Measurements from ENCODE around the gene SUSD2. TPM values are rescaled to one million over a fixed set of nuclear protein-coding genes. Genes with fewer than 3 reads are reported as not detected.

Gene SUSD2
- total and polyA plus RNA-seq, 9 of the 15 experiments (the other 6 are each of a cell fraction or from before 2014, with no cell fraction given): 0.01 to 0.16 (median 0.04) TPM; not detected in 4

- no peak overlapping the region for H3K4me2 ChIP-seq (ENCODE audit: insufficient read depth, low read length)
- no peaks in the 10 kb centered on the region for H4K20me1 ChIP-seq (replicated peaks; ENCODE audit: control insufficient read depth, insufficient read depth, low read length)
- DNase-seq (ENCODE audit: extremely low read depth in 1 of 4, low spot score in 3 of 4) (no peak), ATAC-seq (no peak), FAIRE-seq (no peak)
- H3K27ac ChIP-seq (ENCODE audit: extremely low read depth, low read depth, low read length): no peak overlapping the region
- intact Hi-C loops (cut with micrococcal nuclease) (no loop called here), in situ Hi-C loops (cut with MboI) (no loop called here)
- H2AFZ ChIP-seq (ENCODE audit: low read depth, low read length): no peak overlapping the region
- no peaks in the 10 kb centered on the region for H3K36me3 ChIP-seq (ENCODE audit: control insufficient read depth, insufficient read depth, low read length)
- no peaks in the 10 kb centered on the region for H3K9me3 ChIP-seq (replicated peaks; ENCODE audit: control insufficient read depth, insufficient read depth, low read depth, low read length)
- POLR2A ChIA-PET: interaction anchor here (0.7 kb wide), 1 partner anchor 269 kb away, joined by 3 read pairs; no protein-coding TSS in a partner anchor
- peaks cover 0 to 6% of the 10 kb centered on the region in 2 experiments; a peak in 2 of 5 replicates for H3K27me3 ChIP-seq (ENCODE audit: control insufficient read depth in 2 of 2, insufficient read depth in 2 of 2, low read length in 2 of 2)
- no peak for TF ChIP-seq ZNF217 (CRISPR knock-in tag; IDR thresholded peaks at IDR 0.05)
- no peak for TF ChIP-seq NR1H2 (CRISPR knock-in tag; IDR thresholded peaks at IDR 0.05)
- TF ChIP-seq ZNF354B (CRISPR knock-in tag; IDR thresholded peaks at IDR 0.05): no peak
- no peak for TF ChIP-seq ETS2 (tag; IDR thresholded peaks at IDR 0.05; ENCODE audit: borderline replicate concordance, poor library complexity, severe bottlenecking)
- TF ChIP-seq ZNF551 (CRISPR knock-in tag; IDR thresholded peaks at IDR 0.05): no peak
- no peak for TF ChIP-seq ZBTB8A (IDR thresholded peaks at IDR 0.05; ENCODE audit: partially characterized antibody)
- no peak for TF ChIP-seq CAMTA2 (CRISPR knock-in tag; conservative IDR thresholded peaks at IDR 0.05)
- no peak for TF ChIP-seq MXD1 (CRISPR knock-in tag; IDR thresholded peaks at IDR 0.05; ENCODE audit: borderline replicate concordance, poor library complexity, severe bottlenecking)
- TF ChIP-seq SLC30A9 (CRISPR knock-in tag; IDR thresholded peaks at IDR 0.05): no peak
- no peak for TF ChIP-seq PHB (CRISPR knock-in tag; IDR thresholded peaks at IDR 0.05)
- no peak for TF ChIP-seq TFAM (CRISPR knock-in tag; conservative IDR thresholded peaks at IDR 0.05)
- TF ChIP-seq NR2C2 (CRISPR knock-in tag; IDR thresholded peaks at IDR 0.05): no peak
- TF ChIP-seq NR2C2 (tag; IDR thresholded peaks at IDR 0.05): no peak
- no peak for TF ChIP-seq DDX20 (tag; IDR thresholded peaks at IDR 0.05; ENCODE audit: low read depth)
- no peak for TF ChIP-seq GABPB2 (CRISPR knock-in tag; conservative IDR thresholded peaks at IDR 0.05)
- TF ChIP-seq TCF3 (CRISPR knock-in tag; IDR thresholded peaks at IDR 0.05): no peak
- TF ChIP-seq ZKSCAN8 (CRISPR knock-in tag; IDR thresholded peaks at IDR 0.05): no peak
- TF ChIP-seq RNF219 (CRISPR knock-in tag; IDR thresholded peaks at IDR 0.05): no peak
- no peak for TF ChIP-seq CHD4 (IDR thresholded peaks at IDR 0.05; ENCODE audit: insufficient read depth, insufficient replicate concordance, low read depth, low read length, poor library complexity, severe bottlenecking)
- TF ChIP-seq CTCF (IDR thresholded peaks at IDR 0.05 in 2 of 3, conservative IDR thresholded peaks at IDR 0.05 in 1 of 3; ENCODE audit: insufficient read depth in 2 of 3, low read depth in 1 of 3, low read length in 3 of 3): no peak
- no TSS peak for BruUV-seq (replicated peaks)
- CTCF ChIA-PET (ENCODE audit: low intra/inter-chr PET ratio): interaction anchor here (1.1 kb wide), 1 partner anchor 56 kb away, joined by 3 read pairs; no protein-coding TSS in a partner anchor
- no peaks in the 10 kb centered on the region for H3K79me2 ChIP-seq (ENCODE audit: control insufficient read depth, insufficient read depth, low read length)
- WGBS (ENCODE audit: insufficient coverage, low coverage, missing lambda C conversion rate): 50% methylated on average over 11 of the region's 12 CpGs
- H3K4me3 ChIP-seq: no peak overlapping the region
- H3K9ac ChIP-seq (ENCODE audit: insufficient read depth in 1 of 2, low read depth in 2 of 2, low read length in 2 of 2): no peak overlapping the region
- H3K9me1 ChIP-seq (ENCODE audit: control insufficient read depth, insufficient read depth, low read length): peaks cover 2% of the 10 kb centered on the region
- H3K4me1 ChIP-seq (replicated peaks in 1 of 2; ENCODE audit: control insufficient read depth in 2 of 2, insufficient read depth in 2 of 2, low read length in 2 of 2): peaks cover 0 to 13% of the 10 kb centered on the region in 2 experiments; a peak in 3 of 5 replicates
Measured at GRCh38 chr22:24191381-24191841, 10.1 kb downstream of the SUSD2 start.
